Measurements from ENCODE around the gene CFAP65. TPM values are rescaled to one million over a fixed set of nuclear protein-coding genes. Genes with fewer than 3 reads are reported as not detected.
A peak's percentile ranks its signal among the peaks of the same experiment; 100 is the strongest.

Gene CFAP65
- total RNA-seq, 2 donors from 2014 or later, result not detected

GRCh38 chr2:218996937-218997336 lies 44.4 kb downstream of the CFAP65 start:
- Histone ChIP-seq H3K9me3 (no peaks in the 10 kb centered on the region), H3K4me1 (peaks cover 72% of the 10 kb centered on the region), H3K27ac (peak overlapping the region; percentile 95 to 99 (median 98)), H3K4me3 (no peak overlapping the region), H3K27me3 (peaks cover 0 to 22% of the 10 kb centered on the region in 2 donors), H3K36me3 (replicated peaks in 1 of 2; ENCODE audit: insufficient read depth in 1 of 2, low read depth in 2 of 2) (no peaks in the 10 kb centered on the region)
- DNase-seq (peak; percentile 59 to 82 (median 80)), ATAC-seq (peak; percentile 4)
- no peak for TF ChIP-seq CTCF (IDR thresholded peaks at IDR 0.05)
- no peak for TF ChIP-seq POLR2A (IDR thresholded peaks at IDR 0.05)
- intact Hi-C loops (cut with DNase I), result no loop called here
- WGBS, 2 donors, result 20 to 23% methylated on average over 4 of the region's 4 CpGs

GRCh38 chr2:218995972-218996711 lies 45.2 kb downstream of the CFAP65 start:
- TF ChIP-seq POLR2A (IDR thresholded peaks at IDR 0.05), result peak; percentile 76 to 97 (median 89)
- TF ChIP-seq CTCF (IDR thresholded peaks at IDR 0.05), result peak; percentile 84 to 98 (median 96)
- DNase-seq, result peak; percentile 96 to 97 (median 96)
- Histone ChIP-seq H3K4me1 (peaks cover 66% of the 10 kb centered on the region), H3K27ac (peak overlapping the region; percentile 95 to 99 (median 98)), H3K27me3 (peaks cover 0 to 23% of the 10 kb centered on the region in 2 donors), H3K9me3 (no peaks in the 10 kb centered on the region), H3K4me3 (no peak overlapping the region), H3K36me3 (replicated peaks in 1 of 2; ENCODE audit: insufficient read depth in 1 of 2, low read depth in 2 of 2) (no peaks in the 10 kb centered on the region)
- intact Hi-C loops (cut with DNase I), result no loop called here
- 2% methylated on average over 31 to 43 of the region's 43 CpGs for WGBS, 2 donors
- ATAC-seq, result peak; percentile 88

- TF ChIP-seq CTCF (IDR thresholded peaks at IDR 0.05) (no peak), POLR2A (IDR thresholded peaks at IDR 0.05) (no peak)
- intact Hi-C loops (cut with DNase I), result no loop called here
- H3K4me3 ChIP-seq, result no peak overlapping the region
- DNase-seq, result no peak
- H3K27me3 ChIP-seq, result peaks cover 0 to 25% of the 10 kb centered on the region in 2 donors
- H3K36me3 ChIP-seq (replicated peaks in 1 of 2; ENCODE audit: insufficient read depth in 1 of 2, low read depth in 2 of 2), result no peaks in the 10 kb centered on the region
- ATAC-seq, result no peak
- no peaks in the 10 kb centered on the region for H3K9me3 ChIP-seq
- peaks cover 66% of the 10 kb centered on the region for H3K4me1 ChIP-seq
- 11 to 15% methylated on average over 8 of the region's 8 CpGs for WGBS, 2 donors
- no peak overlapping the region for H3K27ac ChIP-seq
Measured at GRCh38 chr2:218995561-218995960, 45.8 kb downstream of the CFAP65 start.

GRCh38 chr2:218993345-218994315 lies 47.7 kb downstream of the CFAP65 start, which contains the start of gene CRYBA2:
TSS of gene CRYBA2 (minus strand) at chr2:218993422. CDS start at chr2:218993176, 246 bp downstream.
- peak; percentile 33 to 49 (median 40) for DNase-seq
- intact Hi-C loops (cut with DNase I), result no loop called here
- H3K27ac ChIP-seq, result no peak within 1 kb of the TSS
- 2 to 4% methylated on average over 14 to 86 of the region's 88 CpGs for WGBS, 2 donors
- ATAC-seq, result no peak
- peaks cover 0 to 33% of the 10 kb centered on the region in 2 donors for H3K27me3 ChIP-seq
- peaks cover 48% of the 10 kb centered on the region for H3K4me1 ChIP-seq
- no peaks in the 10 kb centered on the region for H3K36me3 ChIP-seq (replicated peaks in 1 of 2; ENCODE audit: insufficient read depth in 1 of 2, low read depth in 2 of 2)
- H3K4me3 ChIP-seq, result no peak within 1 kb of the TSS
- H3K9me3 ChIP-seq, result no peaks in the 10 kb centered on the region
- TF ChIP-seq CTCF (IDR thresholded peaks at IDR 0.05) (peak in 4 of 7 experiments; percentile 5 to 31 (median 12)), POLR2A (IDR thresholded peaks at IDR 0.05) (no peak)
